Hypothalamus (tissue), 51 donors: ENCODE data around the gene MYRIP.

ENCODE experiments used
- DNase-seq, 51 donors: peaks; one replicate each; lab custom pipeline; 2025; lab: John Stamatoyannopoulos, UW

MYRIP gene

GRCh38 chr3:40306336-40306735 lies 496.9 kb downstream of the MYRIP start:
- no peak for DNase-seq

- DNase-seq, result no peak
These were observed 497.8 kb downstream of the MYRIP start for GRCh38 chr3:40307176-40307575.

- DNase-seq, result peak in 3 of 51 donors; percentile 41 to 44 (median 42)
These were observed 499.5 kb downstream of the MYRIP start for GRCh38 chr3:40308725-40309417.

- DNase-seq, result peak; percentile 74 to 99 (median 97)
These were observed 500.1 kb downstream of the MYRIP start, which contains the start of gene EIF1B for GRCh38 chr3:40309418-40309924. Gene EIF1B (plus strand): TSS chr3:40309707. CDS start chr3:40309942, 235 bp downstream.
